ENCODE data around the gene TK2.

The TK2 gene

DNA sequence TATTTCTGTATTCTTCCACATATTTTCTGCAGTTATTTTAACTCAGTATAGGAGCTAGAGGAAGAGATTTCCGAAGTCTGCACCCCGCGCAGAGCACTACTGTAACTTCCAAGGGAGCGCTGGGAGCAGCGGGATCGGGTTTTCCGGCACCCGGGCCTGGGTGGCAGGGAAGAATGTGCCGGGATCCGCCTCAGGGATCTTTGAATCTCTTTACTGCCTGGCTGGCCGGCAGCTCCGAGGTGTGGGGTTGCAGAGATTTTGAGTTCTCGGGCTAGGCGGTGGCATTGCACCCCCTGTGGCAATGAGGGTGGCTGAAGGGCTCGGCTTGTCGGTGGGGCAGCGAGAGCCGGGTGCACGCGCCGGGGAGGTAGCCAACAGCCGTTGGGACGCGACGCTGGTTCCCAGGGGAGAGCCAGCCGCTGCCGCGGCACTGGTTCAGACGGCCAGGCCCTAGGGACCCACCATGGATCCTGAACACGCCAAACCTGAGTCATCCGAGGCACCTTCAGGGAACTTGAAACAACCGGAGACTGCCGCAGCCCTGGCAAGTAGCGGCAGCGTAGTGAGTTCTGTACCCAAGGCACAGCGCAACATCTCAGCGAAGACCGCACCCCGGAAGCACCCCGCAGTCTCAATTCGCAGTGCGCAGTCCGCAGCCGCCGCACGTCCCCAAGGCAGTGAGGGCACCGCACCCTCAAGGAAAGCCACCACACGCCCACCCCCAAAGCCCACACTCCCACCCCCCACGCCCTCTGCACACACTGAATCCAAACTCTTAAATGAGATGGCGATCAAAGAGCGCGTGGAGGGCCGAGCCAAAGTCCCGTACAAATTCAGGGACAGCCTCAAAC is 16.4 kb upstream of the TK2 start, which contains the start of gene CMTM1:
Gene CMTM1, plus strand, starts transcription at position 389 of the 851 bp plus-strand sequence. Its CDS starts 75 bp downstream, at position 464.
- H3K4me3 ChIP-seq (ENCODE audit: low read length, poor library complexity, severe bottlenecking), result no peak within 1 kb of the TSS
- H3K27me3 ChIP-seq (ENCODE audit: insufficient read depth, low read length, poor library complexity, severe bottlenecking), result no peaks in the 10 kb centered on the region
- H3K4me1 ChIP-seq (ENCODE audit: insufficient read depth, low read length, poor library complexity, severe bottlenecking), result peaks cover 42% of the 10 kb centered on the region
- H3K4me2 ChIP-seq (ENCODE audit: low read depth, low read length, poor library complexity, severe bottlenecking), result no peak within 1 kb of the TSS
- H2AFZ ChIP-seq (ENCODE audit: low read length), result no peak within 1 kb of the TSS
- TF ChIP-seq, protein P1, sequence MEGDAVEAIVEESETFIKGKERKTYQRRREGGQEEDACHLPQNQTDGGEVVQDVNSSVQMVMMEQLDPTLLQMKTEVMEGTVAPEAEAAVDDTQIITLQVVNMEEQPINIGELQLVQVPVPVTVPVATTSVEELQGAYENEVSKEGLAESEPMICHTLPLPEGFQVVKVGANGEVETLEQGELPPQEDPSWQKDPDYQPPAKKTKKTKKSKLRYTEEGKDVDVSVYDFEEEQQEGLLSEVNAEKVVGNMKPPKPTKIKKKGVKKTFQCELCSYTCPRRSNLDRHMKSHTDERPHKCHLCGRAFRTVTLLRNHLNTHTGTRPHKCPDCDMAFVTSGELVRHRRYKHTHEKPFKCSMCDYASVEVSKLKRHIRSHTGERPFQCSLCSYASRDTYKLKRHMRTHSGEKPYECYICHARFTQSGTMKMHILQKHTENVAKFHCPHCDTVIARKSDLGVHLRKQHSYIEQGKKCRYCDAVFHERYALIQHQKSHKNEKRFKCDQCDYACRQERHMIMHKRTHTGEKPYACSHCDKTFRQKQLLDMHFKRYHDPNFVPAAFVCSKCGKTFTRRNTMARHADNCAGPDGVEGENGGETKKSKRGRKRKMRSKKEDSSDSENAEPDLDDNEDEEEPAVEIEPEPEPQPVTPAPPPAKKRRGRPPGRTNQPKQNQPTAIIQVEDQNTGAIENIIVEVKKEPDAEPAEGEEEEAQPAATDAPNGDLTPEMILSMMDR (conservative IDR thresholded peaks at IDR 0.05; ENCODE audit: low read length), result no peak
- no peak within 1 kb of the TSS for H3K9ac ChIP-seq (ENCODE audit: low read depth, low read length, poor library complexity, severe bottlenecking)
- H4K20me1 ChIP-seq (ENCODE audit: insufficient read depth, low read length, poor library complexity, severe bottlenecking), result peaks cover 32% of the 10 kb centered on the region
- peaks cover 39% of the 10 kb centered on the region for H3K36me3 ChIP-seq (ENCODE audit: insufficient read depth, low read length)
- H3K79me2 ChIP-seq (ENCODE audit: insufficient read depth, low read length), result peaks cover 50% of the 10 kb centered on the region
- H3F3A ChIP-seq (ENCODE audit: low read depth), result no peaks in the 10 kb centered on the region; the same call in 1 of the 2 replicates
- no peaks in the 10 kb centered on the region for H3K9me2 ChIP-seq (replicated peaks; ENCODE audit: low read depth, low read length)
- H3K9me3 ChIP-seq (ENCODE audit: insufficient read depth, low read depth, low read length), result no peaks in the 10 kb centered on the region

DNA sequence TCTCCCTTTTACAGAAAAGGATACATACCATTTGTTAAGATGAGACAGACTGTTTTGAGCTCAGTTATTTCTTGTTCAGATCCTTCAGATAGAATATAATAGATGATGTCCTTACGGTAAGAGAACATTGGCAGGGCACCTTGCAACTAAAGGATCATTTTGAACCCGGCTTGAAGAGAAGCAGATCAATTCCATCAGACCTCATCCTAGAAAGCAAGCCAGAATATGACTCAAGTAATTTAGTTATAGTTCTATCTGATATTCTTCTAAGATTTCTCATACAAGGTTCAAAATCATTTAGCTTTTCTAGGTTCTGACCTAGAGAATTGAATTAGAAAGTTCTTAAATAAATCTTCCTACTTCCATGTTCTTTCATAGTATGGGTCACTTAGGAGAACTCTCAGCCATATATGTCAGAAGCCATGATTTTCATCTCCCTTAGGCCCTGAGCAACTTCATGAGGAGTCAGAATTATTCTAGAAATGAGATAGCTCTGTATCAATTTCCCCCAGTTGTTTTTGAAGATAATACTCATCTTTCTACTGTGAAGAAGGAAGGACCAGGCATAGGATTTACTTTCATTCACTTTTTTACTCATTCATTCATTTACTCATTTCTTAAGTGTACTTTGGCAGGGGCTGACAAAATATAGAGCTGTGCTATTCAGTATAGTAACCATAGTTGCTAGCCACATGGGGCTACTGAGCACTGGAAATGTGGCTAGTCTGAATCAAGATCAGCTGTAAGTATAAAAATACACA is 13.8 kb upstream of the TK2 start:
- no peaks in the 10 kb centered on the region; the same call in 1 of the 2 replicates for H3F3A ChIP-seq (ENCODE audit: low read depth)
- H3K4me1 ChIP-seq (ENCODE audit: insufficient read depth, low read length, poor library complexity, severe bottlenecking), result peaks cover 54% of the 10 kb centered on the region
- H3K4me3 ChIP-seq (ENCODE audit: low read length, poor library complexity, severe bottlenecking), result peak overlapping the region; percentile 45
- no peaks in the 10 kb centered on the region for H3K9me2 ChIP-seq (replicated peaks; ENCODE audit: low read depth, low read length)
- no peaks in the 10 kb centered on the region for H3K27me3 ChIP-seq (ENCODE audit: insufficient read depth, low read length, poor library complexity, severe bottlenecking)
- peaks cover 45% of the 10 kb centered on the region for H3K36me3 ChIP-seq (ENCODE audit: insufficient read depth, low read length)
- H4K20me1 ChIP-seq (ENCODE audit: insufficient read depth, low read length, poor library complexity, severe bottlenecking), result peaks cover 54% of the 10 kb centered on the region
- H3K9me3 ChIP-seq (ENCODE audit: insufficient read depth, low read depth, low read length), result no peaks in the 10 kb centered on the region
- TF ChIP-seq, protein P1 (conservative IDR thresholded peaks at IDR 0.05; ENCODE audit: low read length), result no peak
- no peak for TF ChIP-seq EZH2phosphoT487 (IDR thresholded peaks at IDR 0.05; ENCODE audit: borderline replicate concordance)
- peak overlapping the region; percentile 98 for H3K4me2 ChIP-seq (ENCODE audit: low read depth, low read length, poor library complexity, severe bottlenecking)
- H3K9ac ChIP-seq (ENCODE audit: low read depth, low read length, poor library complexity, severe bottlenecking), result peak overlapping the region; percentile 7
- H3K79me2 ChIP-seq (ENCODE audit: insufficient read depth, low read length), result peaks cover 76% of the 10 kb centered on the region
- no peak overlapping the region for H2AFZ ChIP-seq (ENCODE audit: low read length)

DNA sequence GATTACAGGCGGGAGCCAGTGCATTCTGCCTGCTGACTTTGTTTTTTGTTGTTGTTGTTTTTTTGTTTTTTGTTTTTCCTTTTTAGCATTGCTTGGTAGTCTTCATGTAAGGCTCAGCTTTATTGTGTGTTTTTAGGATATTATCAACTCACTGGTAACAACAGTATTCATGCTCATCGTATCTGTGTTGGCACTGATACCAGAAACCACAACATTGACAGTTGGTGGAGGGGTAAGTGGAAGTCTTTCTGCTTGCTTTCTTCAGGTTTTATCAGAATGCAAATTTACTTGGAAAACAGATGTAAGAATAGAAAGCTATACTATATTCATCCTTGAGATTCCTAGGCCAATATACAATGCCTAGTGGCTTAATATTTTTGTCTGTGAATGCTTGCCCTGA is 13.1 kb upstream of the TK2 start:
- H3K79me2 ChIP-seq (ENCODE audit: insufficient read depth, low read length), result peaks cover 83% of the 10 kb centered on the region
- no peaks in the 10 kb centered on the region for H3K9me3 ChIP-seq (ENCODE audit: insufficient read depth, low read depth, low read length)
- TF ChIP-seq, protein P1 (conservative IDR thresholded peaks at IDR 0.05; ENCODE audit: low read length), result no peak
- no peak for TF ChIP-seq EZH2phosphoT487 (IDR thresholded peaks at IDR 0.05; ENCODE audit: borderline replicate concordance)
- peak overlapping the region; percentile 7 for H3K9ac ChIP-seq (ENCODE audit: low read depth, low read length, poor library complexity, severe bottlenecking)
- H3K36me3 ChIP-seq (ENCODE audit: insufficient read depth, low read length), result peaks cover 45% of the 10 kb centered on the region
- H3K27me3 ChIP-seq (ENCODE audit: insufficient read depth, low read length, poor library complexity, severe bottlenecking), result no peaks in the 10 kb centered on the region
- H3F3A ChIP-seq (ENCODE audit: low read depth), result no peaks in the 10 kb centered on the region; the same call in 1 of the 2 replicates
- no peaks in the 10 kb centered on the region for H3K9me2 ChIP-seq (replicated peaks; ENCODE audit: low read depth, low read length)
- peak overlapping the region; percentile 98 for H3K4me2 ChIP-seq (ENCODE audit: low read depth, low read length, poor library complexity, severe bottlenecking)
- H4K20me1 ChIP-seq (ENCODE audit: insufficient read depth, low read length, poor library complexity, severe bottlenecking), result peaks cover 62% of the 10 kb centered on the region
- peak overlapping the region; percentile 45 for H3K4me3 ChIP-seq (ENCODE audit: low read length, poor library complexity, severe bottlenecking)
- H3K4me1 ChIP-seq (ENCODE audit: insufficient read depth, low read length, poor library complexity, severe bottlenecking), result peaks cover 62% of the 10 kb centered on the region
- no peak overlapping the region for H2AFZ ChIP-seq (ENCODE audit: low read length)

Measured in Loucy (cell line).